C4-2B (cell line): ENCODE results near the gene GNB1L.

Experiments
- H3K27ac ChIP-seq: fragments of 450-650 bp; 2 replicates; pipeline ENCODE4 v1.5.1; 2017
- CTCF ChIP-seq: fragments of 450-650 bp; conservative IDR thresholded peaks from 2 replicates; pipeline ENCODE4 v1.5.1; 2017; ENCODE audit warnings: mild to moderate bottlenecking
- ZFX ChIP-seq: fragments of 450-650 bp; IDR thresholded peaks from 2 replicates; pipeline ENCODE4 v1.6.1; 2017

GNB1L gene

DNA sequence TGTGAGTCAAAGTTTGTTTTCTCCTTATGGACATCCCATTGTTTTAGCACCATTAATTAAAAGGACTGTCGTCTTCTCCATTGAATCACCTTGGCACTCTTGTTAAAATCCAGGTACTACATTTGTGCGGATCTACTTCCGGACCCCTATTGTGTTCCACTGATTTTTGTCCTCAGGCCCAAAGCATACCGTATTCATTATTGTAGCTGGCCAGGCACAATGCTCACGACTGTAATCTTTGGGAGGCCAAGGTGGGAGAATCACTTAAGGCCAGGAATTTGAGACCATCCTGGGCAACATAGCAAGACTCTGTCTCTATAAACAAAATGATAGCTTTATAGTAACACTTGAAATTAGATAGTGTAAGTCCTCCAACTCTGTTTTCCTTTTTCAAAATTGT lies 8.9 kb upstream of the GNB1L start:
- no peak for TF ChIP-seq CTCF
- TF ChIP-seq ZFX = no peak
- H3K27ac ChIP-seq = no peak overlapping the region

DNA sequence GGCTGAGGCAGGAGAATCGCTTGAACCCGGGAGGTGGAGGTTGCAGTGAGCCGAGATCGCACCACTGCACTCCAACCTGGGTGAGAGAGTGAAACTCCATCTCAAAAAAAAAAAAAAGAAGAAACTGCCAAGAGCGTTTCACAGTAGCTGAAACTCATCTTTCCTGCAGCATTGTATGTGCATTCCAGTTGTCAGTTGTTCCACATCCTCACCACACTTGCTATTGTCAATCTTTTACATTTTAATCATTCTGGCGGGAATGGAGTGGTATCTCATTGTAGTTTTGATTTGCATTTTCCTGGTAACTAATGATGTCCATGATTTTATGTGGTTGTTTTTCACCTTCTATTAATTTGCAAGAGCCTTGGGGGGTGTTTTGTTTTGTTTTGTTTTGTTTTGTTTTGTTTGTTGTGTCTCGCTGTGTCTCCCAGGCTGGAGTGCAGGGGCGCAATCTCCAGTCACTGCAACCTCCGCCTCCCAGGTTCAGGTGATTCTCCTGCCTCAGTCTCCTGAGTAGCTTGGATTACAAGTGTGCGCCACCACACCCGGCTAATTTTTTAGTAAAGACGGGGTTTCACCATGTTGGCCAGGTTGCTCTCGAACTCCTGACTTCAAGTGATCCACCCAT lies 8.1 kb upstream of the GNB1L start:
- H3K27ac ChIP-seq = no peak overlapping the region
- TF ChIP-seq CTCF (no peak), ZFX (no peak)

DNA sequence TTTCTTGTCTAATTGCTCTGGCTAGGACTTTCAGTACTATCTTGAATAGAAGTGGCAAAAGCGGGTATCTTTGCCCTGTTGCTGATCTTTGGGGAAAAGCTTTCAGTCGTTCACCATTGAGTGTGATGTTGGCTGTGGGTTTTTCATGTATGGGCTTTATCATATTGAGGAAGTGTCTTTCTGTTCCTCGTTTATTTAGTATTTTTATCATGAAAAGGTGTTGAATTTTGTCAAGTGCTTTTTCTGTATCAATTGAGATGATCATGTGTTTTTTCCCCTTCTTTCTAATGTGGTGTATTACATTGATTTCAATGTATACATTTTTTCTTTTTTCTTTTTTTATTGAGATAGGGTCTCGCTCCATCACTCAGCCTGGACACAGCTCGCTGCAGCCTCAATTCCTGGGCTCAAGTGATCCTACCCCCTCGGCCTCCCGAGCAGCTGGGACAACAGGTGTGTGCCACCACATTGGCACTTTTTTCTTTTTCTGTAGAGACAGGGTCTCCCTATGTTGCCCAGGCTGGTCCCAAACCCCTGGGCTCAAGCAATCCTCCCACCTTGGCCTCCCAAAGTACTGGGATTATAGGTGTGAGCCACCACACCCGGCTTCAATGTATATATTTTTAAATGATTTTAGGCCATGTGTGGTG lies 5.3 kb upstream of the GNB1L start:
- no peak for TF ChIP-seq ZFX
- H3K27ac ChIP-seq = no peak overlapping the region

- no peak for TF ChIP-seq ZFX
- no peak for TF ChIP-seq CTCF
- no peak overlapping the region for H3K27ac ChIP-seq
Observed at GRCh38 chr22:19857382-19857781, 2.7 kb upstream of the GNB1L start.

GRCh38 chr22:19855504-19856409 lies 1.1 kb upstream of the GNB1L start:
- peak overlapping the region; percentile 97 for H3K27ac ChIP-seq
- no peak for TF ChIP-seq CTCF
- peak; percentile 66; the same call in 1 of the 2 replicates for TF ChIP-seq ZFX

GRCh38 chr22:19853879-19854777 lies 546 bp downstream of the GNB1L start:
- H3K27ac ChIP-seq = peak overlapping the region; percentile 97
- TF ChIP-seq CTCF (no peak), ZFX (peak; percentile 51; the same call in 1 of the 2 replicates)
